SK-N-SH (cell line): ENCODE measurements around the gene PLCG1. TPM values are rescaled to one million over a fixed set of nuclear protein-coding genes. Genes with fewer than 3 reads are reported as not detected.
A peak's percentile ranks its signal among the peaks of the same experiment; 100 is the strongest.

Experiments
- CTCF ChIA-PET: fragments of 300-600, 350-600 bp; formaldehyde crosslinking; extraction: SDS; loops from one replicate; lab custom pipeline; 2021; lab: Yijun Ruan, JAX
- POLR2A ChIA-PET: fragments of 350-600 bp; sonication (Branson Sonifier 250); formaldehyde crosslinking; extraction: SDS; loops from one replicate; lab custom pipeline; 2020; ENCODE audit warnings: antibody characterized with exemption, inconsistent platforms; lab: Yijun Ruan, JAX
- DNase-seq: peaks from one replicate; pipeline ENCODE4 v3.0.0; 2012
- H2AFZ ChIP-seq: fragments of 200-600 bp; sonication (generic); 2 replicates; pipeline ENCODE4 v1.8.1; 2016; ENCODE audit warnings: antibody characterized with exemption, mild to moderate bottlenecking, low read depth
- H3F3A ChIP-seq: fragments of 200-600 bp; sonication (generic); replicated peaks from 2 replicates; pipeline ENCODE3; 2016; ENCODE audit warnings: antibody characterized with exemption, mild to moderate bottlenecking; ENCODE audit not compliant: insufficient read depth
- H3K27ac ChIP-seq, 2 experiments: fragments of 200-500 bp in 1 of 2; fragments of 200-600 bp in 1 of 2; sonication (Bioruptor generic) in 1 of 2; sonication (generic), shearing (Covaris generic) in 1 of 2; 2 replicates each; pipeline versions ENCODE4 v1.5.1 to v1.6.1; 2014 to 2016; ENCODE audit warnings: low read depth in 2 of 2, inconsistent platforms in 1 of 2, low read length in 1 of 2, mild to moderate bottlenecking in 1 of 2, mixed read lengths in 1 of 2
- H3K27me3 ChIP-seq: fragments of 200-600 bp; sonication (generic), shearing (Covaris generic); 2 replicates; pipeline ENCODE4 v1.6.1; 2016; ENCODE audit warnings: mixed run types; ENCODE audit not compliant: insufficient read depth
- H3K36me3 ChIP-seq, 2 experiments: fragments of 200-500 bp in 1 of 2; fragments of 200-600 bp in 1 of 2; sonication (Bioruptor generic) in 1 of 2; sonication (generic) in 1 of 2; replicated peaks in 1 of 2; 2 replicates each; pipeline versions ENCODE3 to v1.5.1; 2014 to 2016; ENCODE audit warnings: low read length in 1 of 2, mild to moderate bottlenecking in 1 of 2; ENCODE audit not compliant: insufficient read depth in 2 of 2, control insufficient read depth in 1 of 2
- H3K4me1 ChIP-seq, 2 experiments: fragments of 200-500 bp in 1 of 2; fragments of 200-600 bp in 1 of 2; sonication (Bioruptor generic) in 1 of 2; sonication (generic), shearing (Covaris generic) in 1 of 2; 2 replicates each; pipeline versions ENCODE4 v1.5.1 to v1.6.1; 2014 to 2016; ENCODE audit warnings: low read depth in 1 of 2, low read length in 1 of 2, mixed run types in 1 of 2; ENCODE audit not compliant: insufficient read depth in 2 of 2, control insufficient read depth in 1 of 2
- H3K4me2 ChIP-seq: fragments of 200-600 bp; sonication (generic), shearing (Covaris generic); 2 replicates; pipeline ENCODE4 v1.6.1; 2017; ENCODE audit warnings: mixed run types
- H3K4me3 ChIP-seq, 2 experiments: fragments of 200-500 bp in 1 of 2; fragments of 200-600 bp in 1 of 2; sonication (Bioruptor generic) in 1 of 2; sonication (generic), shearing (Covaris generic) in 1 of 2; 2 replicates each; pipeline versions ENCODE4 v1.5.1 to v1.8.1; 2014 to 2016; ENCODE audit warnings: low read depth in 2 of 2, inconsistent platforms in 1 of 2, low read length in 1 of 2, mild to moderate bottlenecking in 1 of 2, mixed read lengths in 1 of 2, moderate library complexity in 1 of 2
- H3K79me2 ChIP-seq: fragments of 200-600 bp; sonication (generic); 2 replicates; pipeline ENCODE4 v1.8.1; 2017; ENCODE audit warnings: mild to moderate bottlenecking; ENCODE audit not compliant: insufficient read depth
- H3K9ac ChIP-seq: fragments of 200-600 bp; sonication (generic); 2 replicates; pipeline ENCODE4 v1.6.1; 2017; ENCODE audit warnings: mixed run types
- H3K9me2 ChIP-seq: fragments of 200-600 bp; sonication (generic); 2 replicates; pipeline ENCODE4 v1.6.1; 2017; ENCODE audit warnings: mixed run types
- H3K9me3 ChIP-seq: fragments of 200-600 bp; sonication (generic); 2 replicates; pipeline ENCODE4 v1.6.1; 2017; ENCODE audit warnings: mixed run types, mild to moderate bottlenecking, moderate library complexity
- H4K20me1 ChIP-seq: fragments of 200-600 bp; sonication (generic); 2 replicates; pipeline ENCODE4 v1.6.1; 2017; ENCODE audit warnings: mild to moderate bottlenecking, mixed run types; ENCODE audit not compliant: insufficient read depth
- CHD2 ChIP-seq: fragments of 150-350 bp; IDR thresholded peaks from 2 replicates; pipeline ENCODE4 v1.6.1; 2018; ENCODE audit warnings: low read length; ENCODE audit not compliant: partially characterized antibody
- EZH2phosphoT487 ChIP-seq: fragments of 200-600 bp; sonication (generic); IDR thresholded peaks from 2 replicates; pipeline ENCODE4 v1.6.1; 2017; ENCODE audit warnings: low read depth, mixed run types, mild to moderate bottlenecking, antibody characterized with exemption, moderate library complexity, borderline replicate concordance
- GATA2 ChIP-seq: sonication (generic); formaldehyde crosslinking; IDR thresholded peaks from 2 replicates; pipeline ENCODE4 v1.5.0; 2020; ENCODE audit warnings: mild to moderate bottlenecking, missing genetic modification reagents
- MAX ChIP-seq: IDR thresholded peaks from 2 replicates; pipeline ENCODE4 v1.4.0; 2012; ENCODE audit warnings: low read depth
- MEF2A ChIP-seq: IDR thresholded peaks from 2 replicates; pipeline ENCODE4 v1.4.0; 2012; ENCODE audit warnings: low read depth, borderline replicate concordance
- RAD21 ChIP-seq: IDR thresholded peaks from 2 replicates; pipeline ENCODE4 v1.6.1; 2012; ENCODE audit warnings: mild to moderate bottlenecking, low read length
- RCOR1 ChIP-seq: fragments of 150-350 bp; IDR thresholded peaks from 2 replicates; pipeline ENCODE4 v1.6.1; 2017; ENCODE audit warnings: antibody characterized with exemption, low read length
- SMC3 ChIP-seq: IDR thresholded peaks from 2 replicates; pipeline ENCODE4 v1.6.1; 2012; ENCODE audit warnings: low read depth, low read length, improper control_type of control experiment
- TCF12 ChIP-seq: IDR thresholded peaks from 2 replicates; pipeline ENCODE4 v1.4.0; 2012
- TEAD4 ChIP-seq: IDR thresholded peaks from 2 replicates; pipeline ENCODE4 v1.4.0; 2012; ENCODE audit warnings: mild to moderate bottlenecking, borderline replicate concordance; ENCODE audit not compliant: insufficient read depth
- USF1 ChIP-seq: IDR thresholded peaks from 2 replicates; pipeline ENCODE4 v1.4.0; 2012; ENCODE audit warnings: low read depth, borderline replicate concordance
- ZBTB33 ChIP-seq: IDR thresholded peaks from 2 replicates; pipeline ENCODE4 v1.4.0; 2012; ENCODE audit warnings: low read depth, borderline replicate concordance
- WGBS: methylation state at CpG from one replicate; pipeline ENCODE4 v1.1.6; 2017; ENCODE audit warnings: low lambda C conversion rate; 5-methylcytosine and 5-hydroxymethylcytosine counted together
- polyA plus RNA-seq, 3 experiments: library from polyadenylated mRNA; depleted of rRNA; stranded (reverse); fragments of >200 nt; gene quantifications; 2 replicates each; pipeline ENCODE4 v1.2.3, GENCODE V29; 2012

PLCG1 gene
- polyA plus RNA-seq, 1 of the 3 experiments (the other 2 are of a cell fraction) = 81.4 TPM

DNA sequence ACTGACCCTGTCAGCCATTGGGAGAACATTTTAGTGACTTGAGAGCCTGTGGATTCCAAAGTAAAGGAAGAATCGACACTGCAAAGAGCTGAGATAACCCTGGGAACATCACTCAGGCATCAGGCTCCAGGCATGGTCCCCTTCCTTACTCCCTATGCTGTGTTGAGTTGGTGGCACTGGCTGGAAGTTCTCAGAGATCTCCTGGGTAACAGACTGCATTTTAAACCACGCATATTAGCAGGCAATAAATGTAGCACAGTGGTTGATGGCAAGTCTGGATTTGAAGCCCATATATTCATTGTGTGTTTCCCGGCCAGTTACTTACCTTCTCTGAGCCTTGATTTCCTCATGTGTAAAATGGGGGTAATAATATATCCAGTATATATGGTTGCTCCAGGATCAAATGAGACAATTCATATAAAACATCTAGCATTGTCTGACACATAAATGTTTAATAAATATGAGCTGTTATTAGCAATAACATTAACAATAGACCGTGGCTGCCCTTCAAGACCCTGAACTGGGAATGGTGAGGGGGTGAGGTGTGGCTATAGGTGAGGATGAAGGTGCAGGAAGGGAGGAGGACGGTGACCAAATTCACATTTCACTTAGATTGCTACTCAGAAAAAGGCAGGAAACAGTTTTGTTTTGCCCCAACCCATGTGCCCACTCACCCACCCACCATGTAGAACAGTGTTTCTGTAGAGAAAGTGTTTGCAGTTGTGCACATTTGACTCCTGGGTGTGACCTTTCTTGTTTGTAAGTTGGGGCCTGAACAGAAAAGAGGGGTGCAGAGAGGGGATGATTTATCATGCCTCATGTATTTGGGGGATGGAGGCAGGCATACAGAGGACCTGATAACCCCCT lies 2.1 kb downstream of the PLCG1 start:
- Histone ChIP-seq H3K9me3 (no peaks in the 10 kb centered on the region), H3K4me3 (peak overlapping the region; percentile 94 to 97), H3K4me2 (peak overlapping the region; percentile 100), H3F3A (no peaks in the 10 kb centered on the region), H3K79me2 (peaks cover 71% of the 10 kb centered on the region), H2AFZ (no peak overlapping the region), H3K4me1 (peaks cover 9 to 55% of the 10 kb centered on the region in 2 experiments; a peak in 3 of 4 replicates), H4K20me1 (peaks cover 63% of the 10 kb centered on the region), H3K36me3 (peaks cover under 1 to 5% of the 10 kb centered on the region in 2 experiments), H3K27ac (peak overlapping the region in 1 of 2 experiments; percentile 77; a peak in 2 of 4 replicates), H3K27me3 (no peaks in the 10 kb centered on the region), H3K9me2 (no peaks in the 10 kb centered on the region), H3K9ac (peak overlapping the region; percentile 94)
- DNase-seq = no peak
- TF ChIP-seq ZBTB33 (no peak), MEF2A (no peak), TEAD4 (no peak), TCF12 (no peak), RAD21 (no peak), MAX (no peak), SMC3 (no peak), CHD2 (no peak), EZH2phosphoT487 (no peak), GATA2 (no peak), RCOR1 (no peak), USF1 (no peak)
- 54% methylated on average over 5 of the region's 5 CpGs for WGBS
- ChIA-PET CTCF (interaction anchor here (0.6 to 3.4 kb wide), 4 partner anchors 24 to 200 kb away, joined by 3 to 16 read pairs (median 7); no protein-coding TSS in a partner anchor), POLR2A (no interaction called here)
